ENCODE results near the gene TSEN15. TPM values are rescaled to one million over a fixed set of nuclear protein-coding genes. Genes with fewer than 3 reads are reported as not detected.
A peak's percentile ranks its signal among the peaks of the same experiment; 100 is the strongest.
"Not testable (repeated sequence)": the region's sequence is repeated elsewhere in the genome, so short reads cannot be mapped to it uniquely, and the experiment has no call there.

TSEN15 gene
- total RNA-seq, 1 donor from 2014 or later, result 23.6 TPM

DNA sequence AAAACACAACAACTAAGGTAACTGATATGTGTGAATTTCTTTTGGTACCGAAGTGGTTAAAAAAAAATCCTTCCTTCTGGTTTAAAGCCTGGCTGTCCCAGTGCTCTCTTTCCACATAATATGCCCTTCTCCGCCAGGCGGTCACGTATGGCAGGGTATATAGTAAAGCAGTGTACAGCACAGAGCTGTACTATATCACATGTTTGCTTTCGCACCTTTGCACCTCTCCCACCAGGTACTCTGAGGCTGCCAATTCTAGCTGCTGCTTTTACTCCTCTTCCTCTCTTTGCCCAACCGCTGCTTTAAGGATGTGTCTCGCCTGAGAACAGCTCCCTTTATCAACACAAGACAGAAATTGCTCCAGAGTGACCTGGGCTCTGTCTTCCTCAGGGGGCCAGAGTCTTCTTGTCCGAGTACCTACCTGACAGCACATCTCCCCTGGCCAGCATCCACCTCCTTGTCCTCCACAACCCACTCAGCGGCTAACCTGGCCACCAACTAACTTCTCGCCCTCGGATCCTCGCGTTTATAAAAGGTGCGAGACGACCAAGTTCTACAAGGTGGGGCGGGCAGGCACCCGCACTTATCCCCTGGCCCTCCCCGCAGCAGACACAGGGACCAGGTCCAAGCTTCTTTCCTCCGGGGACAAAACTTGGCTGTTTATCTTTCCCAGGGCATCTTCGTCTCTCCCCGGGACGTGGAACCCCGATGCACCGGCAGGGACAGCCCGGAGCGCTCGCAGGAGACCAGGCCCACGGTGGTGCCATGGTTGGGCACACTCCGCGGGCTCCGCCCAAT lies 15.6 kb upstream of the TSEN15 start:
- Mint-ChIP-seq H3K36me3 (ENCODE audit: unreplicated experiment) (no peaks in the 10 kb centered on the region), H3K4me3 (ENCODE audit: unreplicated experiment) (peak overlapping the region; percentile 81), H3K27me3 (ENCODE audit: unreplicated experiment) (no peaks in the 10 kb centered on the region), H3K4me1 (ENCODE audit: low read depth, unreplicated experiment) (peaks cover 15% of the 10 kb centered on the region), H3K27ac (ENCODE audit: unreplicated experiment) (no peak overlapping the region), H3K9me3 (ENCODE audit: unreplicated experiment) (no peaks in the 10 kb centered on the region)
- TF ChIP-seq, protein P1, sequence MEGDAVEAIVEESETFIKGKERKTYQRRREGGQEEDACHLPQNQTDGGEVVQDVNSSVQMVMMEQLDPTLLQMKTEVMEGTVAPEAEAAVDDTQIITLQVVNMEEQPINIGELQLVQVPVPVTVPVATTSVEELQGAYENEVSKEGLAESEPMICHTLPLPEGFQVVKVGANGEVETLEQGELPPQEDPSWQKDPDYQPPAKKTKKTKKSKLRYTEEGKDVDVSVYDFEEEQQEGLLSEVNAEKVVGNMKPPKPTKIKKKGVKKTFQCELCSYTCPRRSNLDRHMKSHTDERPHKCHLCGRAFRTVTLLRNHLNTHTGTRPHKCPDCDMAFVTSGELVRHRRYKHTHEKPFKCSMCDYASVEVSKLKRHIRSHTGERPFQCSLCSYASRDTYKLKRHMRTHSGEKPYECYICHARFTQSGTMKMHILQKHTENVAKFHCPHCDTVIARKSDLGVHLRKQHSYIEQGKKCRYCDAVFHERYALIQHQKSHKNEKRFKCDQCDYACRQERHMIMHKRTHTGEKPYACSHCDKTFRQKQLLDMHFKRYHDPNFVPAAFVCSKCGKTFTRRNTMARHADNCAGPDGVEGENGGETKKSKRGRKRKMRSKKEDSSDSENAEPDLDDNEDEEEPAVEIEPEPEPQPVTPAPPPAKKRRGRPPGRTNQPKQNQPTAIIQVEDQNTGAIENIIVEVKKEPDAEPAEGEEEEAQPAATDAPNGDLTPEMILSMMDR (IDR thresholded peaks at IDR 0.05; ENCODE audit: partially characterized antibody, unreplicated experiment), result no peak
- DNase-seq, result no peak

DNA sequence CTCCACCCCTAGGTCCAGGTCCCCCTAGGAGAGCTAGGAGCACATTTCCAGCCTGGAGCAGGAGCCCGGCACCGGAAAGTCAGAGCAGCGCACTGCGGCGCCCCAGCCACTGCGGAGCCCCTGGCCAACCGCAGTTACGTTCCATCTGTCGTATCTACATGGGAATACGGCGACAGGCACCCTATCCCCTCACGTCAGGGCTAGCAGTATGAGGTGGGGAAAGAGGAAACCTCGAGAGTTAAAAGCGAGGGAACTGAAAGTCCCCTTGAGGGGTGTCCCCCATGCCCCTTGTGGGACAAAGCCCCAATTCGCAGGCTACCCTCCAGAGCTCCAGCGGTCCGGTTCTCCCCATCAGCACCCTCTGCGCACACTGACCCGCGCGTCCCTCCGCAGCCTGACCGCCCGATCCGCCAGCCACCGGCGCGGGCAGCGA lies 15.0 kb upstream of the TSEN15 start:
- no peaks in the 10 kb centered on the region for H3K36me3 Mint-ChIP-seq (ENCODE audit: unreplicated experiment)
- H3K4me1 Mint-ChIP-seq (ENCODE audit: low read depth, unreplicated experiment), result peaks cover 15% of the 10 kb centered on the region
- no peaks in the 10 kb centered on the region for H3K27me3 Mint-ChIP-seq (ENCODE audit: unreplicated experiment)
- peak; percentile 58 for DNase-seq
- H3K4me3 Mint-ChIP-seq (ENCODE audit: unreplicated experiment), result peak overlapping the region; percentile 81
- TF ChIP-seq, protein P1 (IDR thresholded peaks at IDR 0.05; ENCODE audit: partially characterized antibody, unreplicated experiment), result no peak
- peak overlapping the region; percentile 12 for H3K27ac Mint-ChIP-seq (ENCODE audit: unreplicated experiment)
- no peaks in the 10 kb centered on the region for H3K9me3 Mint-ChIP-seq (ENCODE audit: unreplicated experiment)

DNA sequence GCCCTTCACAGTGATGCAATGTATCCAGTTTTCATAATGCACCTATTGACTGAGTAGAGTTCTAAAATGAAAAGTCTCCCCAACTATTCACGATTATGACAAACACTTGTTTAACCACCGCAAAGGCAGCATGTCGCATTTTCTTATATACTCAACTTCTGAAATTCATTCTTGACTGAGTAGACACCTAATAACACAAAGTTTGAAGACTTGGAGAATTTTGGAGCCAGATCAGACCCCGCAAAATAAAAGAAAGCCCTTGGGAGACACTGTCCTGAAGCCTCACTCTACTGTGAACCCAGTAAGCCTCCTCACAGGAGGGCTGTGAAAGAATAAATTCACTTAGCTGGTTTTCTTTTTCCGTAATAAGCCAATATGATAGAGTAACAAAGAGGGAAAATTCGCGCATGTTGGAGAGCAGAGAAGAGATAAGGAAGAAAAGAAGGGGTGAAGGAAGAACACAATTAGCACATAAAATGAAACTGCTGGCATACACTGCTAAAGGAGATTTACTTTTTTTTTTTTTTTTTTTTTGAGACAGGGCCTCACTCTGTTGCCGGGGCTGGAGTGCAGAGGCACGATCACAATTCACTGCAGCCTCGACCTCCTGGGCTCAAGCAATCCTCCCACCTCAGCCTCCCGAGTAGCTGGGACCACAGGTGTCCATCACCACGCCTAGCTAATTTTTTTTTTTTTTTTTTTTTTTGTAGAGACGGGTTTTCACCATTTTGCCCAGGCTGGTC lies 13.5 kb upstream of the TSEN15 start:
- Mint-ChIP-seq H3K36me3 (ENCODE audit: unreplicated experiment) (no peaks in the 10 kb centered on the region), H3K9me3 (ENCODE audit: unreplicated experiment) (no peaks in the 10 kb centered on the region), H3K4me3 (ENCODE audit: unreplicated experiment) (peak overlapping the region; percentile 78), H3K27me3 (ENCODE audit: unreplicated experiment) (no peaks in the 10 kb centered on the region), H3K27ac (ENCODE audit: unreplicated experiment) (peak overlapping the region; percentile 31), H3K4me1 (ENCODE audit: low read depth, unreplicated experiment) (peaks cover 15% of the 10 kb centered on the region)
- TF ChIP-seq, protein P1 (IDR thresholded peaks at IDR 0.05; ENCODE audit: partially characterized antibody, unreplicated experiment), result no peak
- no peak for DNase-seq

DNA sequence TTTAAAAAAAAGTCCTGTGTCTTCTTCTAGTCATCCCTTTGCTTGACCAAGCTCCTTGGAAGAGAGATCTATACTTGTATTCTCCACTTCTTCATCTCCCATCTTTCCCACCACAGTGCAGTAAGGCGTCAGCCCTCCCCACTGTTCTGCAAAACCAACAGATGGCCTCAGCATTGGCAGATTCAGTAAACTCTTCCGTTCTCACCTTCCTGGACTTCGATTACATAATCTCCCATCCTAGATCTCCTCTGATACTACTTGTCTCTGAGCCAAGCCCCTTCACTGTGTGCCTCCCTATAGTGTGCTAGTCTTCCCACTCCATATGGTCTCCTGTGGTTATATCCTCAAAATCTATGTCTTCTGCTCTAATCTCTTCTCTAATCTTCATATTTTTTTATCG lies 12.4 kb upstream of the TSEN15 start:
- peaks cover 11% of the 10 kb centered on the region for H3K4me1 Mint-ChIP-seq (ENCODE audit: low read depth, unreplicated experiment)
- no peaks in the 10 kb centered on the region for H3K9me3 Mint-ChIP-seq (ENCODE audit: unreplicated experiment)
- H3K27me3 Mint-ChIP-seq (ENCODE audit: unreplicated experiment), result no peaks in the 10 kb centered on the region
- TF ChIP-seq, protein P1 (IDR thresholded peaks at IDR 0.05; ENCODE audit: partially characterized antibody, unreplicated experiment), result no peak
- peak overlapping the region; percentile 4 for H3K27ac Mint-ChIP-seq (ENCODE audit: unreplicated experiment)
- no peaks in the 10 kb centered on the region for H3K36me3 Mint-ChIP-seq (ENCODE audit: unreplicated experiment)
- DNase-seq, result no peak
- no peak overlapping the region for H3K4me3 Mint-ChIP-seq (ENCODE audit: unreplicated experiment)

DNA sequence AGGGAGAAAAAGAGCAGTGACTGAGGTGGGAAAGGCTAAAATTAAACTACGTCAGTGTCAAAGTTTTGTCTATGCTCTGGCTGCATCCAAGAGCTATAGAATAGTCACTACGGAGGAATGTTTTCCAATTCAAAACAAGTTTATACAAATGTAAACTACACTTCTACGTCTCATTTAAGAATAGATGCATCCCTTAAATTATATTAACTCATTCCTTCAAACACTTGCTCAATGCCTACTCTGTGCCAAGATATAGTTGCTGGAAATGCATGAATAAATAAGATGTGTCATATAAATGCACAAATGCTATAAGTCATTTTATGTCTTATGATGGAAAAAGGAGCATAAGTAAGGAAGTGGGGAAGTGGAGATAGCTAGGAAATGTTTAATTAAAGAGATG lies 9.8 kb upstream of the TSEN15 start:
- no peak for DNase-seq
- no peaks in the 10 kb centered on the region for H3K9me3 Mint-ChIP-seq (ENCODE audit: unreplicated experiment)
- no peak overlapping the region for H3K4me3 Mint-ChIP-seq (ENCODE audit: unreplicated experiment)
- H3K4me1 Mint-ChIP-seq (ENCODE audit: low read depth, unreplicated experiment), result peaks cover 11% of the 10 kb centered on the region
- no peaks in the 10 kb centered on the region for H3K27me3 Mint-ChIP-seq (ENCODE audit: unreplicated experiment)
- no peak overlapping the region for H3K27ac Mint-ChIP-seq (ENCODE audit: unreplicated experiment)
- no peaks in the 10 kb centered on the region for H3K36me3 Mint-ChIP-seq (ENCODE audit: unreplicated experiment)
- TF ChIP-seq, protein P1 (IDR thresholded peaks at IDR 0.05; ENCODE audit: partially characterized antibody, unreplicated experiment), result no peak

DNA sequence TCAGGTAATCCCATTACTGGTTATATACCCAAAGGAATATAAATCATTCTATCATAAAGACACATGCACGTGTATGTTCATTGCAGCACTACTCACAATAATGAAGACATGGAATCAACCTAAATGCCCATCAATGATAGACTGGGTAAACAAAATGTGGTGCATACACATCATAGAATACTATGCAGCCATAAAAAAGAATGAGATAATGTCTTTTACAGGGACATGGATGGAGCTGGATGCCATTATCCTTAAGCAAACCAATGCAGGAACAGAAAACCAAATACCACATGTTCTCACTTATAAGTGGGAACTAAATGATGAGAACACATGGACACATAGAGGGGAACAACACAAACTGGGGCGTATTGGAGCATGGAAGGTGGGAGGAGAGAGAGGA lies 8.2 kb upstream of the TSEN15 start:
- H3K4me3 Mint-ChIP-seq (ENCODE audit: unreplicated experiment); H3K27ac Mint-ChIP-seq (ENCODE audit: unreplicated experiment); H3K36me3 Mint-ChIP-seq (ENCODE audit: unreplicated experiment); DNase-seq; H3K4me1 Mint-ChIP-seq (ENCODE audit: low read depth, unreplicated experiment); H3K27me3 Mint-ChIP-seq (ENCODE audit: unreplicated experiment); H3K9me3 Mint-ChIP-seq (ENCODE audit: unreplicated experiment): not testable (repeated sequence)

Measured in glutamatergic neuron (in vitro differentiated cells).